K562 (cell line): ENCODE data around the gene OR52I1.

Experiments
- HMG20A ChIP-seq: fragments of 450-650 bp; formaldehyde crosslinking; conservative IDR thresholded peaks from 2 replicates; pipeline ENCODE4 v1.4.0; 2020; ENCODE audit warnings: mild to moderate bottlenecking, mixed read lengths
- KDM2B ChIP-seq: fragments of 250-450 bp; sonication (Bioruptor Pico); IDR thresholded peaks from 2 replicates; pipeline ENCODE4 v1.8.0; 2021; ENCODE audit warnings: mild to moderate bottlenecking, moderate library complexity
- MXI1 ChIP-seq: IDR thresholded peaks from 2 replicates; pipeline ENCODE4 v1.6.1; 2011; ENCODE audit warnings: low read depth, mild to moderate bottlenecking, improper control_type of control experiment, low read length
- POLR2A ChIP-seq: fragments of 450-650 bp; conservative IDR thresholded peaks from 2 replicates; pipeline ENCODE4 v1.6.1; 2016
- ZNF274 ChIP-seq: IDR thresholded peaks from 2 replicates; pipeline ENCODE4 v1.6.1; 2011; ENCODE audit warnings: low read depth, mild to moderate bottlenecking, low read length, moderate library complexity, borderline replicate concordance
- TF ChIP-seq, protein P1 (sequence below), 3 experiments: IDR thresholded peaks in 2 of 3; conservative IDR thresholded peaks in 1 of 3; 2 replicates each; pipeline ENCODE4 v1.5.1; 2011 to 2012; ENCODE audit warnings: low read length in 3 of 3, mild to moderate bottlenecking in 3 of 3, control low read depth in 2 of 3, improper control_type of control experiment in 1 of 3, inconsistent platforms in 1 of 3, low read depth in 1 of 3, mixed read lengths in 1 of 3, moderate library complexity in 1 of 3; ENCODE audit not compliant: insufficient read depth in 2 of 3

DNA sequence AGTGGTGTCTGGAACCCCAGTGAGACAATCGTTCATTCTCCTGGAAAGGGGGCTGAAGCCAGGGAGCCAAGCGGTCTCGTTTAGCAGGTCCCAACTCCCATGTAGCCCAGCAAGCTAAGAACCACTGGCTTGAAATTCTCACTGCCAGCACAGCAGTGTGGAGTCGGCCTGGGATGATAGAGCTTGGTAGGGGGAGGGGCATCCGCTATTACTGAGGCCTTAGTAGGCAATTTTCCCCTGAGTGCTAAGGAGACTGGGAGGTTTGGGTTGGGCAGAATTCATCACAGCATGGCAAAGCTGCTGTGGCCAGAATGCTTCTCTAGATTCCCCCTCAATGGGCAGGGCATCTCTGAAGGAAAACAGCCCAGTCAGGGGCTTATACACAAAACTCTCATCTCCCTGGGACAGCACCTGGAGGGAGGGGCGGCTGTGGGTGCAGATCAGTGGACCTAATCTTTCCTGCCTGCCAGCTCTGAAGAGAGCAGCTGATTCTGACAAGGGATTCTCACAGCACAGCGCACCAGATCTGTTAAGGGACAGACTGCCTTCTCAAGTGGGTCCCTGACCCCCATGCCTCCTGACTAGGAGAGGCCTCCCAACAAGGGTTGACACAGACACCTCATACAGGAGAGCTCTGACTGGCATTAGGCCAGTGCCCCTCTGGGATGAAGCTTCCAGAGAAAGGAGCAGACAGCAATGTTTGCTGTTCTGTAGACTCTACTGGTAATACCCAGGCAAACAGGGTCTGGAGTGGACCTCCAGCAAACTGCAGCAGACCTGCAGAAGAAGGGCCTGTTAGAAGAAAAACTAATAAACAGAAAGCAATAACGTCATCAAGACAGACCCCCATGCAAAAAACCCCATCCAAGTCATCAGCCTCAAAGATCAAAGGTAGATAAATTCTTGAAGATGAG lies 34.1 kb upstream of the OR52I1 start:
- TF ChIP-seq, protein P1, sequence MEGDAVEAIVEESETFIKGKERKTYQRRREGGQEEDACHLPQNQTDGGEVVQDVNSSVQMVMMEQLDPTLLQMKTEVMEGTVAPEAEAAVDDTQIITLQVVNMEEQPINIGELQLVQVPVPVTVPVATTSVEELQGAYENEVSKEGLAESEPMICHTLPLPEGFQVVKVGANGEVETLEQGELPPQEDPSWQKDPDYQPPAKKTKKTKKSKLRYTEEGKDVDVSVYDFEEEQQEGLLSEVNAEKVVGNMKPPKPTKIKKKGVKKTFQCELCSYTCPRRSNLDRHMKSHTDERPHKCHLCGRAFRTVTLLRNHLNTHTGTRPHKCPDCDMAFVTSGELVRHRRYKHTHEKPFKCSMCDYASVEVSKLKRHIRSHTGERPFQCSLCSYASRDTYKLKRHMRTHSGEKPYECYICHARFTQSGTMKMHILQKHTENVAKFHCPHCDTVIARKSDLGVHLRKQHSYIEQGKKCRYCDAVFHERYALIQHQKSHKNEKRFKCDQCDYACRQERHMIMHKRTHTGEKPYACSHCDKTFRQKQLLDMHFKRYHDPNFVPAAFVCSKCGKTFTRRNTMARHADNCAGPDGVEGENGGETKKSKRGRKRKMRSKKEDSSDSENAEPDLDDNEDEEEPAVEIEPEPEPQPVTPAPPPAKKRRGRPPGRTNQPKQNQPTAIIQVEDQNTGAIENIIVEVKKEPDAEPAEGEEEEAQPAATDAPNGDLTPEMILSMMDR (IDR thresholded peaks at IDR 0.05 in 2 of 3, conservative IDR thresholded peaks at IDR 0.05 in 1 of 3; ENCODE audit: insufficient read depth in 2 of 3, low read depth in 1 of 3, low read length in 3 of 3): no peak
- TF ChIP-seq HMG20A (CRISPR knock-in tag): no peak
- TF ChIP-seq MXI1: no peak
- no peak for TF ChIP-seq POLR2A
- no peak for TF ChIP-seq KDM2B
- TF ChIP-seq ZNF274: no peak
